HepG2 (cell line): ENCODE measurements around the gene ATP11A.

Experiments
- EZH2 ChIP-seq: conservative IDR thresholded peaks from 2 replicates; pipeline ENCODE4 v1.6.1; 2012; ENCODE audit warnings: mild to moderate bottlenecking, low read depth, low read length, moderate library complexity
- KDM5A ChIP-seq: fragments of 200-600 bp; sonication (generic); IDR thresholded peaks from 2 replicates; pipeline ENCODE4 v1.7.0; 2018; ENCODE audit warnings: antibody characterized with exemption, mild to moderate bottlenecking, low read length, borderline replicate concordance
- NFYB ChIP-seq: sonication (generic); formaldehyde crosslinking; IDR thresholded peaks from 2 replicates; pipeline ENCODE4 v1.4.0; 2020; ENCODE audit warnings: missing genetic modification reagents
- TF ChIP-seq, protein P1 (sequence below): sonication (generic); formaldehyde crosslinking; IDR thresholded peaks from 2 replicates; pipeline ENCODE4 v1.9.0; 2022; ENCODE audit warnings: low read depth, missing genetic modification reagents

DNA sequence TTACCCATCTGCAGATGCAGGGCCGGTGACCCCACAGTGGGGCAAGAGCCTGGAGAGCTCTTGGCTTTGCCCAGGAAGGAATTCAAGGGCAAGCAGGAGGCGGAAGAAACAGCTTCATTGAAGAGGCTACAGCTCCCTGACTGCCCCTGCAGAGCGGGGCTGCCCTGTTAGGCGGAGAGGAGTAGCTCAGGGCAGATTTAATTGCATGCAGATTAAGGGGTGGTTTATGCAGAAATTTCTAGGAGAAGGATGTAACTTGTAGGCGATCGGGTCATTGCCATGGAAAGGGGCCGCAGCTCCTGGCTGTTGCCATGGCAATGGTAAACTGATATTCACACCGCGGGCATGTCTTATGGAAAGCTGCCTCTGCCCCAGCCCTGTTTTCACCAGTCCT lies 94.1 kb downstream of the ATP11A start:
- no peak for TF ChIP-seq EZH2
- no peak for TF ChIP-seq NFYB (CRISPR knock-in tag)
- TF ChIP-seq KDM5A, result no peak
- TF ChIP-seq, protein P1, sequence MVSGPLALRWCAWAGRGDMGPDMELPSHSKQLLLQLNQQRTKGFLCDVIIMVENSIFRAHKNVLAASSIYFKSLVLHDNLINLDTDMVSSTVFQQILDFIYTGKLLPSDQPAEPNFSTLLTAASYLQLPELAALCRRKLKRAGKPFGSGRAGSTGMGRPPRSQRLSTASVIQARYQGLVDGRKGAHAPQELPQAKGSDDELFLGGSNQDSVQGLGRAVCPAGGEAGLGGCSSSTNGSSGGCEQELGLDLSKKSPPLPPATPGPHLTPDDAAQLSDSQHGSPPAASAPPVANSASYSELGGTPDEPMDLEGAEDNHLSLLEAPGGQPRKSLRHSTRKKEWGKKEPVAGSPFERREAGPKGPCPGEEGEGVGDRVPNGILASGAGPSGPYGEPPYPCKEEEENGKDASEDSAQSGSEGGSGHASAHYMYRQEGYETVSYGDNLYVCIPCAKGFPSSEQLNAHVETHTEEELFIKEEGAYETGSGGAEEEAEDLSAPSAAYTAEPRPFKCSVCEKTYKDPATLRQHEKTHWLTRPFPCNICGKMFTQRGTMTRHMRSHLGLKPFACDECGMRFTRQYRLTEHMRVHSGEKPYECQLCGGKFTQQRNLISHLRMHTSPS (CRISPR knock-in tag), result no peak
